Measurements from ENCODE around the gene UBD.

The UBD gene

DNA sequence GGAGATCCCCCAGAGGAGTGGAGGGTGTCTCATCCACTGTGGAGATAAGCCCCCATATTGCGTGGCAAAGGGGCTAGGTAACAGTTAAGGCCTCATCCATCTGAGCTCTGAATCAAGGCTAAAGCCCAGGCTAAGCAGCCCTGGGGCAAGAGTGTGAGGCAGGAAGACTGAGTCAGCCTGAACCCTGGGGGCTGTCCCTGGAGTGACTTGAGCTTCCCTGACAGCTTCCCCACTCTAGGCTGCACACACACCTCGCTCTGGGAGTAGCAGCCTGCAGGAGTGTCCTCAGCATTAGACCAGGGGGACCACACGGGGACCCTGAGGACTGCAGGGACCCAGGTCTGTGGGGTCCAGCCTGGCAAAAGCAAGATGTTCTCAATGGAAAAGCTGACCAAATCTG, 27.9 kb downstream of the UBD start:
- no peaks in the 10 kb centered on the region for H3K4me1 Mint-ChIP-seq
- peaks cover 4% of the 10 kb centered on the region for H3K27me3 Mint-ChIP-seq
- no peak overlapping the region for H3K27ac Mint-ChIP-seq
- H3K9me3 Mint-ChIP-seq, result no peaks in the 10 kb centered on the region
- H3K4me3 Mint-ChIP-seq, result no peak overlapping the region
- H3K36me3 Mint-ChIP-seq, result no peaks in the 10 kb centered on the region

DNA sequence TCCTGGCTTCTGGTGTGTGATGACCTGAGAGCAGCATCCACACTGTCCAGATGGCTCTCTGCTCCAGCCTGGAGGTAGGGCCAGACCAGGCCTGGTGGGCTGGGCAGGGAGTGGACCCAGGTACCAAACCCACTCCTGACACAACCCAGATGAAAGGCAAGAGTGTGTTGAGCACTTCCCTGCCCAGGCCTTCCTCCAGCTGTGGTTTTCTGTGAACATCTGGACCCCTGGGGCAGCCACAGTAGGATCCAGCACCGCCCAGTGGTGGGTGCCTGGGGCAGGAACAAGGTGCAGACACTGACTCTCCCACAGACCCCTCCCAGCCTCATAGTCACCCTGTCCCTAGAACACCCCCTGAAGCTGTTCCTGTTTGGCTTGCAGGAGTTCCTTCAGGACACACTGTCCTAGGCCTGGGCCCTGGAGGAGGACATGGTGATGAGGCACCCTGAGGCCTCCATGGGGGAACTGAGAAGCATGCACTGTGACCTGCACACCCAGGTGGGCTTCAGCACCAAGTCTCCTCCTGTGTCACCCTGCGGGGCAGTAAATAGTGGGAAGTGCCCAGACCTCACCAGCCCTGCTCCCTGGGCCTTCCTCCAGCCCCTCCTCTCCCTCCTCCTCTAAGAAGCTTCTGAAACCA, 28.7 kb downstream of the UBD start:
- Mint-ChIP-seq H3K27ac (no peak overlapping the region), H3K4me1 (no peaks in the 10 kb centered on the region), H3K4me3 (no peak overlapping the region), H3K9me3 (no peaks in the 10 kb centered on the region), H3K27me3 (peaks cover 7% of the 10 kb centered on the region), H3K36me3 (no peaks in the 10 kb centered on the region)

DNA sequence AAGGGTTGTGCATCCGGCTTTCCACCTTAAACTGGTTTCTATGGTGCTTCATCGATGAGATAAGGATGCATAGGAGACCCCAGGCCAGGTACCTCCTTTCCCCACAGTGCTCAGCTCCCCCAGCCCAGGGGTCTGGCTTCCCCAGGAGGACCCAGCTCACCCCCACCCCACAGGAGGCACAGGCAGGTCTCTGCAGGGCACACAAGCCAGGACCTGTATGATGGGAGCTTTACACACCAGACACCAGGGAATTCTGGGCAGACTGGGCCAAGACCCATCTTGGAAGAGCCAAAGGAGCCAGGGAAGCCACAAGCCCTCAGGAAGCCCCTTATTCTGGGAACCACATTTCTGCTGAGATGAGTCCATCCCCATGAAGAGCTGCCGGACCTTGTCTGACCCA, 29.6 kb downstream of the UBD start:
- Mint-ChIP-seq H3K27me3 (peaks cover 9% of the 10 kb centered on the region), H3K9me3 (no peaks in the 10 kb centered on the region), H3K4me1 (no peaks in the 10 kb centered on the region), H3K27ac (no peak overlapping the region), H3K36me3 (no peaks in the 10 kb centered on the region), H3K4me3 (no peak overlapping the region)

DNA sequence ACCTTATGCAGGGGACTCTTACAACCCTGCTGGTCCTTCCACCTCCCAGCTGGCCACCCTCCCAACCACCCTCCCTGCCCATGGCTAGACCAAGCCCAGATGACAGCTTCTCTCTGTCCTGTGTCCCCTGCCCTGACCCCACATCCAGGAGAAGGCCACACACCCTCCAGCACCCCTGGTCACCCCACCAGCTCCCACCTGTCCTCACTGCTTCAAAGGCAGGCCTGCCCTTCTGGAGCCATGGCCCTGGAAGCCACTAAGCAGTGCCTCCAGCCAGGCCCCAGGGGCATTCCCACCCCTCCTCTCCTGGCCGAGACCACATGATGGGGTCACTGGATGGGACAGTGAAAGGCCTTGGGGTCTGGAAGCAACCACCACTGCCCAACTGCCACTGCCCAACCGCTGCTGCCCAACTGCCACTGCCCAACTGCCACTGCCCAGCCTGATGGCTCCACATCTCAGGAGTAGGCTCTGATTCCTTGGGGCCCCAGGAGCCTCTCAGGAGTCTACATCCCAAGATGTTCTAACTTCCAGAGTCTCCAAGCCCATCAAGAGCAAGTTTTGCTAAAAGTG, 30.5 kb downstream of the UBD start:
- Mint-ChIP-seq H3K4me3 (no peak overlapping the region), H3K9me3 (no peaks in the 10 kb centered on the region), H3K4me1 (no peaks in the 10 kb centered on the region), H3K36me3 (no peaks in the 10 kb centered on the region), H3K27me3 (peaks cover 9% of the 10 kb centered on the region), H3K27ac (no peak overlapping the region)

DNA sequence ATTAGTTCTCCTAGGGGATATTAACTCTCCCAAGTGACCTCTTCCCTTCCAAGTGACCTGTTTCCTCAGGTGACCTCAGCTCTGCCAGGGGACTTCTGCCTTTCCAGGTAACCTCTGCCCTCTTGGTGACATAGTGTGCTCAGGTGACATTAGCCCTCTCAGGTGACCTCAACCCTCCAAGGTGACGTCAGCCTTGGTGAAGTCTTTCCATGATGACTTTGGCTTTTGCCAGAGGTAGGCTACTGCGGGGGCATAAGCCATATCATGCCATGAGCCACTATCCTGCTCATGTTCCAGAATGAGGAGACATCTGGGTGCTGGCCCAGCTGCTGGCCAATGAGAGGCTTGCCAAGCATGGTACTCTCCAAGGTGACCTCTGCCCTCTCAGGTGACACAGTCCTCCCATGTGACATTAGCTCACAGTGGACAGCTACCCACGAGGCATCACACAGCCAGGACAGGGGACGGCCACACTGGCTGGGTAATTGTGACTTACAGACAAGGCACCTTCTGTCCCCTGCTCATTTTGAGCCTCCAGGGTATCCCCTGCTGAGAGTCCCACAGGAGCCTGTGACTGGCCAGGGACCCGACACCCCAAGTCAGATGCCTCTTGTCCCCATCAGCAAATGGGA, 31.1 kb downstream of the UBD start:
- H3K27me3 Mint-ChIP-seq, result peaks cover 11% of the 10 kb centered on the region
- no peaks in the 10 kb centered on the region for H3K4me1 Mint-ChIP-seq
- H3K4me3 Mint-ChIP-seq, result no peak overlapping the region
- no peak overlapping the region for H3K27ac Mint-ChIP-seq
- H3K9me3 Mint-ChIP-seq, result no peaks in the 10 kb centered on the region
- no peaks in the 10 kb centered on the region for H3K36me3 Mint-ChIP-seq

DNA sequence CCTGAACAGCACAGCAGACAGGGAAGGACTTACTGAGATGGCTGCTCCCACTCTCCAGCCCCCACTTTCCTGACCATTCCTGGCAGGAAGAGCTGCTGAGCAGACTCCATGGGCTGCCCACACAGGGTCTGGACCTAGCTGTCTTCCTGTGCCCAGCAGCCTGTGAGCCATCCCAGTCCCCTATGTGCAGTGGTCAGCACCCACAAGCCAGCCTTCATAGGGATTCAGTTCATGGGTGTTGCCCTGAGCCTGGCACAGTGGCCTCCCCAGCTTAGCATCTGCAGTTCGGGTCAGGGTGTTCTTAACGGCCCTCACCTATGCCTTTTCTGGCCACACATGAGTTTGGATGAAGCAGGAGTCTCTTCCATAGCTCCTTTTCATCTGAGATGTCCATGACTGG, 32.0 kb downstream of the UBD start:
- no peaks in the 10 kb centered on the region for H3K4me1 Mint-ChIP-seq
- H3K27me3 Mint-ChIP-seq, result peaks cover 15% of the 10 kb centered on the region
- no peaks in the 10 kb centered on the region for H3K9me3 Mint-ChIP-seq
- no peak overlapping the region for H3K4me3 Mint-ChIP-seq
- no peaks in the 10 kb centered on the region for H3K36me3 Mint-ChIP-seq
- no peak overlapping the region for H3K27ac Mint-ChIP-seq

DNA sequence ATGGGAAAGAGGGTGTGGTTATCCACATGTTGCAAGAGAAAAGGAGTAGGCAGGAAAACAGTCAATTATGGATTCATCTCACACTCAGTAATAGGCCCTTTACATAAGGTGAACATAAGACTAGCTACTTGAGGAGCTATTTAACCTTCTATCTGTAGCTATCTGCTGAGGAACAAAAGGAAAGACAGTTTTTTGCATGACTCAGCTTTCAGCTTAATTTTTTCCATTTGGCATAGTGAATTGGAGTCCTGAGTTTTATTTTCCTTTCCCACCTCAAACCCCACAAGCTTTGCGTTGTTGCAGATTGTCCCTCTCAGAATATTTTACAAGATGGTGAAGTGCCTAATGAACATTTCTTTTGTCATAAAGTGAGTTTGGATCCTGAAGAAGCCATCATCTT, 32.4 kb downstream of the UBD start:
- Mint-ChIP-seq H3K27ac (no peak overlapping the region), H3K4me3 (no peak overlapping the region), H3K9me3 (no peaks in the 10 kb centered on the region), H3K4me1 (no peaks in the 10 kb centered on the region), H3K36me3 (no peaks in the 10 kb centered on the region), H3K27me3 (peaks cover 17% of the 10 kb centered on the region)

DNA sequence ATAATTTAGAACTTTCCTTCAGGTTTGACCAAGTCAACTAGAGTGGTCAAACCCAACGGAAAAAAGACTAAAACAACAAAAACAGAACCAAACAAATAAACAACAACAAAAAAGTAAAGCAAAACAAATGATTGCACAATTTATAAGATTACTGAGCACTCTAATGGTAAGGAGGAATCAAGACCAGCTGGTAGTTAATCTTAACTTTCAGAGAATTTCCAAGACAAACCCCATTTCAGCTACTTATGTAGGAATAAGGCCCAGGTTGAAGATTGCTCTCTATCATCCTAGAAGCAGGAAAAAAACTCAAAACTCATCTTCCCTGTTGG, 34.3 kb downstream of the UBD start:
- H3K27ac Mint-ChIP-seq, result no peak overlapping the region
- H3K9me3 Mint-ChIP-seq, result no peaks in the 10 kb centered on the region
- peaks cover 22% of the 10 kb centered on the region for H3K27me3 Mint-ChIP-seq
- no peaks in the 10 kb centered on the region for H3K36me3 Mint-ChIP-seq
- no peaks in the 10 kb centered on the region for H3K4me1 Mint-ChIP-seq
- H3K4me3 Mint-ChIP-seq, result no peak overlapping the region

DNA sequence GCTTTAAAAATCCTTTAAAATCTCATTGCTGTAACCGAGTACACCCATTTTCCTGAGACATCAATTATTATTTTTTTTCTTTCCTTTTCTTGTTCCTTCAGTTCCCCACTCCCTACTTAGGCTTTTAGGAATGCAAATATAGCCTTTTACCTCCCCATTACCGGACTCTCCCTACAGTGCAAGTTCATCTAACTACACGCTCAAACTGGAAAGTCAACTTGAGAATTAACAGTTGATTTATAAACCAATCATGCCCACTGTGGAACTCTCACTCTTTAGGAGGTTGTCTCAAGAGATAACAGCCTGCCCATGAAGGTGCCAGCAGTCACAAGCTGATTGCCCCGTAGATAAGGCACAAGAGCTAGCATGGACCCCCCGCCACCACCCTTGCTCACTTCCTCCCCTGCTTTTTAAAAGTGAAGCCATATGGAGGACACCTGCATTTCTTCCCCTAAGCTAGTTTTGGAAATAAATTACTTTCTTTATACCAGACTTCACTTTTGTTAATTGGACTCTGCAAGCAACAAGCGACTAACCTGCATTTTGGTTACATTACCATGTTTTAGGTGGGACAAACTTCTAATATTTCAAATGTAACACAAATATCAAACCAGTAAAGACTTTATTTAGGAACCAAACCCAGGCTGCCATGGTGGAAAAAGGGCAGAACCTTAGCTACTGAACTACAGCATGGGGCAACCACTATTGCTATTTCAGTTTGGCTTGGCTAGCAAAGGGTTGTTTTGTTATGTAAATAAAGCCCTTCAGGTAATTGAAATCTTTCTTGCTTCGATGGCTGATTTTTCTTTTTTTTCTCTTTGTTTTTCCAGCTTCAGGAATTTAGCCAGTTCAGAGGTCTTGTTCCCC, 34.9 kb downstream of the UBD start:
- Mint-ChIP-seq H3K27me3 (peaks cover 22% of the 10 kb centered on the region), H3K36me3 (no peaks in the 10 kb centered on the region), H3K4me1 (no peaks in the 10 kb centered on the region), H3K9me3 (no peaks in the 10 kb centered on the region), H3K27ac (no peak overlapping the region), H3K4me3 (no peak overlapping the region)

DNA sequence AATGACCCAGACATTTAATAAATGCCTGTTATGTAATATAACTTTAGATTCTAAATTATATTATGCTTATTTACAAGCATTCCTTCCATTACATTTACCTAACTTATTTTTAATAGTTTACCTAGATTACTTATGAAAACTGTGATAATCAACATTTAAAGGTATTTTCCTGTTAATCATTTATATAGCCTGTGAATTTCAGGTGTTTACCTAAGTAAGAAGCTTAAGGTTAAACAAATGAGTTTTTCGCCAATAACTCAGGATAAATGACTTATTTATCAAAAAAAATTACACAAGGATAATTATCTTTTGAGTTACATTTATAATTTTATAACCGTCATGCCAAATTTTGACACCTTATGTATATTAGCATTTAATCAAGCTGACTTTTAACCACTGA, 35.5 kb downstream of the UBD start:
- peaks cover 22% of the 10 kb centered on the region for H3K27me3 Mint-ChIP-seq
- no peak overlapping the region for H3K4me3 Mint-ChIP-seq
- H3K4me1 Mint-ChIP-seq, result no peaks in the 10 kb centered on the region
- no peaks in the 10 kb centered on the region for H3K9me3 Mint-ChIP-seq
- no peak overlapping the region for H3K27ac Mint-ChIP-seq
- no peaks in the 10 kb centered on the region for H3K36me3 Mint-ChIP-seq

DNA sequence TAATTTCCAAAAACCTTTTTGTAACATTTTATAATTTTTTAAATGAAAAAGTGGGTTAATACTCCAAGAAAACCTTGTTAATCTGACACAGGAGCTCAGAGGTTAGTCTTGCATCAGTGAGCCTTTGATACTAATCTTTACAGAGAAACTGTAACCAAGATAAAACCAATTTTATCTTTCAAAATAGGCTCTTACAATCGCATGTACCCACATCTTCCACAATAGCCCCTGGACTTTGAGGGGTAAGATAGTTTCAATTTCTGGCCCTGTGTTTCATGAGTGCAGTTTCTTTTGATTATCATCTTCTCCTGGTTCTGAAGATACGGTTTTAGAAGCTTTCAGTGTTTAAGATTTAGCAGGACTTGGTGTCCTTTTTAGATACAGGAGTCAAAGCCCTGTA, 37.3 kb downstream of the UBD start:
- H3K27ac Mint-ChIP-seq, result no peak overlapping the region
- no peaks in the 10 kb centered on the region for H3K36me3 Mint-ChIP-seq
- H3K4me1 Mint-ChIP-seq, result no peaks in the 10 kb centered on the region
- H3K27me3 Mint-ChIP-seq, result peaks cover 21% of the 10 kb centered on the region
- H3K4me3 Mint-ChIP-seq, result no peak overlapping the region
- no peaks in the 10 kb centered on the region for H3K9me3 Mint-ChIP-seq

DNA sequence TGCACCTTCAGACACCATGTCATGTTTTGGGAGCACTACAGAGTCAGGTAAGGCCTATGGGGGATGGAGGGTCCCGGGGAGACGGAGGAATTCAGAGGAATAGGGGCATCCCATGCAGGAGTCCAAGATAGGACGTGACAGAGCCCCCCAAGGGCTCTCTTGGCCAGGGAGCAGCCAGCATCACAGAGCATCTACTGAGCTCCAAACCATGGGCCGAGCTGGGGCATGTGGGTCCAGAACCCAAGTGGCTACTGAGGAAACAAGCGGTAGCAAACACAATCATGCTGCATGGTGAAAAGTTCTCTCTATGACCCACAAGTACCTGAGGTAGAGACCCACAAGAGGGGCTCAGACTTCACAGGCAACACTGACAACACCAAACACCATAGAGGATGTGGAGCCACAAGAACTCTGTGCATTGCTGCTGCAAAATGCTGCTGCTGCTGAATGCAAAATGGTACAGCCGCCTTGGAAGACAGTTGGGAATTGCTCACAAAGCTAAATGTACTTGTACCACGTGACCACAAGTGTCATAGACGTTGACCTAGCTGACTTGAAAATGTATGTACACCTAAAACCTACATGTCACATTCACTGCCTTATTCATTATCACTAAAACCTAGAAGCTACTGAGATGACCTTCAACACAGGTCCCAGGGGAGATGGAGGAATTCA, 38.4 kb downstream of the UBD start:
- no peaks in the 10 kb centered on the region for H3K36me3 Mint-ChIP-seq
- no peak overlapping the region for H3K4me3 Mint-ChIP-seq
- H3K9me3 Mint-ChIP-seq, result no peaks in the 10 kb centered on the region
- H3K27ac Mint-ChIP-seq, result no peak overlapping the region
- peaks cover 19% of the 10 kb centered on the region for H3K27me3 Mint-ChIP-seq
- H3K4me1 Mint-ChIP-seq, result peaks cover 2% of the 10 kb centered on the region

DNA sequence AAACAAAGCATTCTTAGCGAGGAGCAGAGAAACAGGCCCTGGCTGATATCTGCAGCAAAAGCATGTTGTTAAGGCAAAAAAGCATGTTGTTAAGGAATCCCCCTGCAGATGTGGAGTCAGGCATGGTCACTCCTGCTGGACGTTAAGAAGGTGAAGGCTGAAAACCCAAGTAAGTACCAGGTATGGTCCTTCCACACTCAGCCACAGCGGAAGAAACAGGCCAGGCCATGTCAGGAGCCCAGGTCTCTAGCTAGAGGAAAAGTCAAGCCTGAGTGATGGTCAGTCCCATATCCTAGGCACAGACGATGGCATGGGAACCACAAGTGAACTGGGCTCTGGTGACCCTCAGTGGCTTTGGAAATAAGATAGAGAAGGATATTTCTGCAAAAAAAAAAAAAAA, 39.3 kb downstream of the UBD start:
- H3K9me3 Mint-ChIP-seq, result no peaks in the 10 kb centered on the region
- peaks cover 17% of the 10 kb centered on the region for H3K27me3 Mint-ChIP-seq
- no peak overlapping the region for H3K4me3 Mint-ChIP-seq
- no peak overlapping the region for H3K27ac Mint-ChIP-seq
- H3K4me1 Mint-ChIP-seq, result peaks cover 6% of the 10 kb centered on the region
- H3K36me3 Mint-ChIP-seq, result no peaks in the 10 kb centered on the region

DNA sequence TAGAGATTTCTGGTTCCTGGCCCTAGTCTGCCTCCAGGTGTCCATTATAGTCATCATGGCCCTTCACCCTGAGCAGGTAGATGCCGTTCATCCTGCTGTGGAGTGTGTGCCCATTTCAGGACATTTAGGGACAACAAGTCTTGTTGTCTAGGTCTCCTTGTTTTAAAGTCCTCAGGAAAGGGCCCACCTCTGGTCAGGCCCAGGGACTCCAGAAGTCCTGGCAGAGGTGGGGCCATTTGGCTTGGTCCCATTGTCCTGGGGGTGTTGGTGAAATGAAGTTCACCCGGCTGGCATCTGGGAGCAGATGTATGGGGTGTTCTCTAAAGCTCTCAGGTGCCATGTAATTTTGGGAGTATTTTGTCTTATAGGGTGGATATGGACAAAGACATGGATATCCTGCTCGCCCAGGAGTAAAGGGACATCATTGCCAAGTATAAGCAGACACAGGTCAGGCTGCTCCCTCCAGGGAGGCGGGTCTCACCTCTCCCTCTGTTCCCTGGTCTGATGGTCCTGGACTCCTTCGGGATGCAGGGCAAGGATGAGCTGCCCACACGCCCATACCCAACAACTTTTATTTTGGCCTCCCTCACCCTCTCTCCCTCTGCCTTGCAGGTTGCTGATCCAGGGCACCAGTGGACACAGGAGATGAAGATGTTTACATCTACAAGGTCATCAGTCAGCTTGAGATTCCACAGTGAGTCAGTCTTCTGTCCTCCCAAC, 40.1 kb downstream of the UBD start:
- Mint-ChIP-seq H3K9me3 (no peaks in the 10 kb centered on the region), H3K36me3 (no peaks in the 10 kb centered on the region), H3K27ac (no peak overlapping the region), H3K4me3 (no peak overlapping the region), H3K4me1 (peaks cover 6% of the 10 kb centered on the region), H3K27me3 (peaks cover 17% of the 10 kb centered on the region)

DNA sequence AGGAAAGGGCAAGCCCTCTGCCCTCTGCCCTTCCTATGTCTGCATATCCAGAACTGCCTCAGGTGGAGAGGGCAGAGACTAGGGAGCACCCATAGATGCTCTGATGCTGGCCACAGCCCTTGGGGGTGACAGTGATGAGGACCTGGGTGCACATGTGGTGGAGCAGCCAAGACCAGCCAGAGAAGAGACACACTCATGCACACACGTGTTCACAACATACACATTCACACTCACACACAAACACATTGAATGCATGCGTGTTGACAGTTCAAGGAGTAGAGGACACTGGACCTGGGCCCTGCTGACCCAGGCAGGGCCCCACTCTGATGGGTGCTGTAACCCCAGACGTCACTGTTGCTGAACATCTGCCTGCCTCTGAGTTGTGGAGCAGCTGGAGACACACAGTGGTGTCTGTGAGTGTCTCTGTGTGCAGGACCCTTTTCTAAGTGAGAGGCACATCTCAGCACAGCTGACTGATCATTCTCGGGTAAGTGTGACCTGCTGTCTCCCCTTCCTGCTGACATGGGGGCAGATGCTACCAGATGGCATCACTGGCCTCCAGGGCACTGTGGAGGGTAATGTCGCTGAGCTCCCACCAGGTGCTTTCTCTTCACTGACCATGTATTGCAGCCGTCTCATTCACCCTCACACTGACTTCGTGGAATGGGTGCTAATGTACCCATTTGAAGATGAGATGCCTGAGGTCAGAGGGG, 41.6 kb downstream of the UBD start:
- no peaks in the 10 kb centered on the region for H3K9me3 Mint-ChIP-seq
- no peak overlapping the region for H3K27ac Mint-ChIP-seq
- peaks cover 6% of the 10 kb centered on the region for H3K4me1 Mint-ChIP-seq
- peaks cover 13% of the 10 kb centered on the region for H3K27me3 Mint-ChIP-seq
- no peaks in the 10 kb centered on the region for H3K36me3 Mint-ChIP-seq
- no peak overlapping the region for H3K4me3 Mint-ChIP-seq
